ENCODE results near the gene RMDN3. TPM values are rescaled to one million over a fixed set of nuclear protein-coding genes. Genes with fewer than 3 reads are reported as not detected.
A peak's percentile ranks its signal among the peaks of the same experiment; 100 is the strongest.

Gene RMDN3
- total and polyA plus RNA-seq, 2 donors from 2014 or later, result 34.9 to 38.2 TPM

DNA sequence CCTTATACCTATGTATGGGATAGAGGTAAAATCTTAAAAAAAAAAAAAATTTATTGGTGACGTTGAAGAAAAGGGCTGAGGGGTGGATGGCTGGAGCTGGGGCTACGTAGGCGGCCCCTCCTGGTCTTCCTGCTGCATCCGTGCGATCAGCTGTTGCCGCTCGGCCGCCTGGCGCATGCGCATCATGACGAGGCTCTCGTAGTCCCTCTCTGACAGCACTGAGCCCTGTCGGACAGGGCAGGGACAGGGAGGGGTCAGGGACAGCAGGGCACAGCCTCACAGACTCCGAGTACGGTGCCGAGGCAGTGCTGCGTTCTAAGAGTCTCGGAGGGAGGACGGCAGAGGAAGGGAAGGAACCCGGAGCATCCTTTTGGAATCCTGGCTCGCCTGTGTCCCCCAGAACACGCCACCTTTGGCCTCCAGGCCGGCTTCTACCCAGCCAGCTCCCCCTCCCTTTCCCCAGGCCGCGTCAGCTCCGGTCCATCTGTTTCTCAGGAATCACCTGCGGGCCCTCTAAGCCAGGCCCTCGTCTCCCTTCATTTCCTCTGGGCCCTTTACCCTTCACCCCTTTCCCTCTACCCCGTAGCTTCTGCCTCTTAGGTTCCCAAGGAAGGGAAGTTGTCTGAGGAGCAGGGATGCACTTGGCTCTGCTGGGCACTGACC is 12.9 kb upstream of the RMDN3 start:
- no peak overlapping the region for H3K27ac ChIP-seq (ENCODE audit: low read depth in 2 of 2, low read length in 2 of 2)
- DNase-seq, result no peak
- FAIRE-seq, result no peak

DNA sequence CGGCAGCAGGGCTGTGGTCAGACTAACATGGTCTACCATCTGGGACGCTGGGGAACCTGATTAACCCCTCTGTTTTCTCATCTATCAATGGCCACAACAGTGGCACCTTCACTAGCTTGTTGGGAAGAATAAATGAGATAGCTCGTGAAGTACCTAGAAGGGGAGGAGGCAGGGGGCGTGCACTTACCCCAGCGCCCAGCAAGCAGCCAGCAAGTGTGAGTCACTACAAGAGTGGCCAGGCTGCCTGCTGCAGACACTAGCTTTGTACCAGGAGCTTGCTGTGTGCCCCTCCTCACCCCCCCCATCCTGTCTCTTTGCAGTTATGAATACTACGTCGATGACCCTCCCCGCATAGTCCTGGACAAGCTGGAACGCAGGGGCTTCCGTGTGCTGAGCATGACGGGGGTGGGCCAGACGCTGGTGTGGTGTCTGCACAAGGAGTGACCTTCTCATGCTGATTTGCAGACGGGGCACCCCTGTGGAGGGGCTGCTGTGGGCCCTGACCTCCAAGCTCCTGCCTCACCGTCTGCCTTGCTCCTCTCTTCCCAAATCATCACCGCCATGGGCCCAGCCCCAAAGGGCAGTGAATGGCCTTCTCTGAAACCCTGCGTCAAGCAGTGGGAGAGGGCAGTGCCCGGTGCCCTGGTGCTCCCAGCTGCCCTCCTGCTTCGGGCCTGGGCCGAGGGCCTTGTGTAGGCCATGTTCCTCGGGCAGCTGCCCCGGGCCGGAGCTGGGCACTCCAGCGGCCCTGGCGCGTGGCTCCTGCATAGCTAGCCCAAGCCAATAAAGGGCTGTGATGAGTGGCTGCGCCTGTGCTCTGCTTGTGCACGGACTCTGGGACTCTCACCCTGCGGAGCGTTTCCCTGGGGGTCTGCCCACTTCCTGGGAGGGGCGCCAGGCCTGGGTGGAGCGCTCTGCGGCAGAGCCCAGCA is 12.1 kb upstream of the RMDN3 start:
- Histone ChIP-seq H3K4me1 (ENCODE audit: control insufficient read depth in 2 of 3, insufficient read depth in 2 of 3, low read depth in 1 of 3, low read length in 3 of 3) (peaks cover 4 to 17% (median 7%) of the 10 kb centered on the region in 3 donors), H3K4me3 (ENCODE audit: low read length in 3 of 3) (no peak overlapping the region), H3K9ac (ENCODE audit: low read length in 3 of 3) (no peak overlapping the region), H3K36me3 (ENCODE audit: control insufficient read depth in 2 of 3, insufficient read depth in 3 of 3, low read length in 3 of 3) (peaks cover 0 to 2% (median 0%) of the 10 kb centered on the region in 3 donors), H3K27me3 (ENCODE audit: control insufficient read depth, insufficient read depth, low read length) (no peaks in the 10 kb centered on the region), H3K27ac (ENCODE audit: low read depth in 2 of 2, low read length in 2 of 2) (no peak overlapping the region), H3K9me3 (ENCODE audit: control insufficient read depth in 2 of 3, insufficient read depth in 1 of 3, low read length in 3 of 3) (no peaks in the 10 kb centered on the region)
- intact Hi-C loops (cut with DNase I), result no loop called here
- DNase-seq (peak in 1 of 5 donors; percentile 71), FAIRE-seq (no peak)
- TF ChIP-seq, protein P1, sequence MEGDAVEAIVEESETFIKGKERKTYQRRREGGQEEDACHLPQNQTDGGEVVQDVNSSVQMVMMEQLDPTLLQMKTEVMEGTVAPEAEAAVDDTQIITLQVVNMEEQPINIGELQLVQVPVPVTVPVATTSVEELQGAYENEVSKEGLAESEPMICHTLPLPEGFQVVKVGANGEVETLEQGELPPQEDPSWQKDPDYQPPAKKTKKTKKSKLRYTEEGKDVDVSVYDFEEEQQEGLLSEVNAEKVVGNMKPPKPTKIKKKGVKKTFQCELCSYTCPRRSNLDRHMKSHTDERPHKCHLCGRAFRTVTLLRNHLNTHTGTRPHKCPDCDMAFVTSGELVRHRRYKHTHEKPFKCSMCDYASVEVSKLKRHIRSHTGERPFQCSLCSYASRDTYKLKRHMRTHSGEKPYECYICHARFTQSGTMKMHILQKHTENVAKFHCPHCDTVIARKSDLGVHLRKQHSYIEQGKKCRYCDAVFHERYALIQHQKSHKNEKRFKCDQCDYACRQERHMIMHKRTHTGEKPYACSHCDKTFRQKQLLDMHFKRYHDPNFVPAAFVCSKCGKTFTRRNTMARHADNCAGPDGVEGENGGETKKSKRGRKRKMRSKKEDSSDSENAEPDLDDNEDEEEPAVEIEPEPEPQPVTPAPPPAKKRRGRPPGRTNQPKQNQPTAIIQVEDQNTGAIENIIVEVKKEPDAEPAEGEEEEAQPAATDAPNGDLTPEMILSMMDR (IDR thresholded peaks at IDR 0.05; ENCODE audit: borderline replicate concordance, extremely low read depth, insufficient read depth), result no peak

More for the DNA sequence above, 12.9 kb upstream of the RMDN3 start:
- H3K9ac ChIP-seq (ENCODE audit: low read length in 3 of 3), result no peak overlapping the region
- H3K4me1 ChIP-seq (ENCODE audit: control insufficient read depth in 2 of 3, insufficient read depth in 2 of 3, low read depth in 1 of 3, low read length in 3 of 3), result peaks cover 4 to 17% (median 7%) of the 10 kb centered on the region in 3 donors
- no peaks in the 10 kb centered on the region for H3K27me3 ChIP-seq (ENCODE audit: control insufficient read depth, insufficient read depth, low read length)
- peaks cover 0 to 2% (median 0%) of the 10 kb centered on the region in 3 donors for H3K36me3 ChIP-seq (ENCODE audit: control insufficient read depth in 2 of 3, insufficient read depth in 3 of 3, low read length in 3 of 3)
- TF ChIP-seq, protein P1 (IDR thresholded peaks at IDR 0.05; ENCODE audit: borderline replicate concordance, extremely low read depth, insufficient read depth), result no peak
- H3K4me3 ChIP-seq (ENCODE audit: low read length in 3 of 3), result no peak overlapping the region
- intact Hi-C loops (cut with DNase I), result no loop called here
- no peaks in the 10 kb centered on the region for H3K9me3 ChIP-seq (ENCODE audit: control insufficient read depth in 2 of 3, insufficient read depth in 1 of 3, low read length in 3 of 3)

DNA sequence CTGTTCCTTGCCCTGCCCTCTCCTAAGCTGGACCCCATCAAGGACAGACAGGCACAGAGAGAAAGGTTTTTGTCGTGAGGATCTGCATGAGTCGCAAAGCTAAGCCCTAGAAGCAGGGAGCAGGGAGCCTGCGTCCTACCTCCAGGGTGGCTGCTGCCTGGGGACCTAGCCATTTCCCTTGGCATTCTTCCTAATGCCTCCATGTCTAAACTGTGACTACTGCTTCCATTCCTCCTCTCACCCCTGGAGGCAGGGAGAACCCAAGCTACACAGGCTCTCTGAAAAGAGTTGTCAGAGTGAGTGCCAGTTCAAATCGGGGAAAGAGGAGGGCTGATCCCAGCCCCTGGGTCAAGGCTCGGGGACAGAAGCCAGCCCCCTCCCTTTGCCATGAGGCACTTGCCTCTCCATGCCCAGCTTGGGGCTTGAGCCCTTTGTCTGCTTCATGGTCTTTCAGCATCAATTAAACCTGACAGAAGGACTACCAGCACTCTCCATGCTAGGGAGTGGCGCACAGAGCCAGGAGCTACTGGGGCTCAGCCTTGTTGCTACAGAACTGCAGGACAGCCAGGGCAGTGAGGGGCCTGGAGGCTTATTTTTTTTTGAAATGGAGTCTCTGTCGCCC is 11.3 kb upstream of the RMDN3 start:
- H3K27me3 ChIP-seq (ENCODE audit: control insufficient read depth, insufficient read depth, low read length), result no peaks in the 10 kb centered on the region
- H3K36me3 ChIP-seq (ENCODE audit: control insufficient read depth in 2 of 3, insufficient read depth in 3 of 3, low read length in 3 of 3), result no peaks in the 10 kb centered on the region
- peaks cover 4 to 17% (median 7%) of the 10 kb centered on the region in 3 donors for H3K4me1 ChIP-seq (ENCODE audit: control insufficient read depth in 2 of 3, insufficient read depth in 2 of 3, low read depth in 1 of 3, low read length in 3 of 3)
- TF ChIP-seq, protein P1 (IDR thresholded peaks at IDR 0.05; ENCODE audit: borderline replicate concordance, extremely low read depth, insufficient read depth), result no peak
- H3K27ac ChIP-seq (ENCODE audit: low read depth in 2 of 2, low read length in 2 of 2), result no peak overlapping the region
- H3K4me3 ChIP-seq (ENCODE audit: low read length in 3 of 3), result no peak overlapping the region
- intact Hi-C loops (cut with DNase I), result no loop called here
- DNase-seq (no peak), FAIRE-seq (no peak)
- no peaks in the 10 kb centered on the region for H3K9me3 ChIP-seq (ENCODE audit: control insufficient read depth in 2 of 3, insufficient read depth in 1 of 3, low read length in 3 of 3)
- H3K9ac ChIP-seq (ENCODE audit: low read length in 3 of 3), result no peak overlapping the region

All from kidney (tissue), 14 donors.